HepG2 (cell line): ENCODE results near the gene RNASE12. TPM values are rescaled to one million over a fixed set of nuclear protein-coding genes. Genes with fewer than 3 reads are reported as not detected.

Experiments used
- ESRRA ChIP-seq: sonication (generic); formaldehyde crosslinking; IDR thresholded peaks from 2 replicates; pipeline ENCODE4 v1.5.1; 2020; ENCODE audit warnings: mild to moderate bottlenecking, low read depth, missing genetic modification reagents
- HNF1A ChIP-seq, 2 experiments: sonication (generic) in 1 of 2; formaldehyde crosslinking in 1 of 2; IDR thresholded peaks; 2 replicates each; pipeline versions ENCODE4 v1.4.0 to v1.6.1; 2016 to 2020; ENCODE audit warnings: borderline replicate concordance in 1 of 2, low read depth in 1 of 2, mild to moderate bottlenecking in 1 of 2, missing genetic modification reagents in 1 of 2
- NCOA5 ChIP-seq: sonication (generic); formaldehyde crosslinking; IDR thresholded peaks from 2 replicates; pipeline ENCODE4 v1.4.0; 2020; ENCODE audit warnings: missing genetic modification reagents
- NONO ChIP-seq, 2 experiments: fragments of 450-650 bp in 1 of 2; sonication (generic) in 1 of 2; formaldehyde crosslinking in 1 of 2; IDR thresholded peaks in 1 of 2; conservative IDR thresholded peaks in 1 of 2; 2 replicates each; pipeline versions ENCODE4 v1.6.1 to v1.8.0; 2017 to 2022; ENCODE audit warnings: mild to moderate bottlenecking in 1 of 2, missing genetic modification reagents in 1 of 2, moderate library complexity in 1 of 2
- ONECUT2 ChIP-seq: sonication (generic); formaldehyde crosslinking; IDR thresholded peaks from 2 replicates; pipeline ENCODE4 v1.4.0; 2020; ENCODE audit warnings: missing genetic modification reagents
- RBAK ChIP-seq: sonication (generic); formaldehyde crosslinking; IDR thresholded peaks from 2 replicates; pipeline ENCODE4 v1.5.1; 2020; ENCODE audit warnings: mild to moderate bottlenecking, missing genetic modification reagents
- REXO4 ChIP-seq: sonication (generic); formaldehyde crosslinking; IDR thresholded peaks from 2 replicates; pipeline ENCODE4 v1.8.0; 2022; ENCODE audit warnings: missing genetic modification reagents, mild to moderate bottlenecking, borderline replicate concordance
- SETDB1 ChIP-seq: sonication (generic); formaldehyde crosslinking; IDR thresholded peaks from 2 replicates; pipeline ENCODE4 v1.5.1; 2020; ENCODE audit warnings: missing genetic modification reagents, mild to moderate bottlenecking, borderline replicate concordance
- ZBTB26 ChIP-seq: IDR thresholded peaks from 2 replicates; pipeline ENCODE4 v1.6.1; 2016; ENCODE audit warnings: missing compliant biosample characterization, missing genetic modification reagents, borderline replicate concordance
- ZNF451 ChIP-seq: sonication (generic); formaldehyde crosslinking; IDR thresholded peaks from 2 replicates; pipeline ENCODE4 v1.5.0; 2020; ENCODE audit warnings: mild to moderate bottlenecking, missing genetic modification reagents
- ZNF644 ChIP-seq: IDR thresholded peaks from 2 replicates; pipeline ENCODE4 v1.6.1; 2016; ENCODE audit warnings: low read depth
- ZNF724P ChIP-seq: sonication (generic); formaldehyde crosslinking; IDR thresholded peaks from 2 replicates; pipeline ENCODE4 v1.8.0; 2022; ENCODE audit warnings: missing genetic modification reagents, borderline replicate concordance
- polyA plus RNA-seq, 8 experiments: library from polyadenylated mRNA; depleted of rRNA in 3 of 8; stranded (reverse) in 7 of 8; unstranded in 1 of 8; fragments of >200 nt; fragmentation: Illumina TruSeq in 4 of 8; extraction: Trizol in 4 of 8; gene quantifications; 2 replicates each; pipeline versions ENCODE4 v1.2.1 to v1.2.3, GENCODE V29; 2011 to 2016; ENCODE audit warnings: low read depth in 4 of 8, missing spikeins in 1 of 8, mixed read lengths in 1 of 8; ENCODE audit not compliant: insufficient read depth in 1 of 8
- total RNA-seq, 5 experiments: library from RNA; depleted of rRNA; stranded (reverse); fragments of >200 nt; fragmentation: Illumina TruSeq; extraction: Trizol; gene quantifications; 2 replicates each; pipeline ENCODE4 v1.2.3, GENCODE V29; 2016; ENCODE audit warnings: low read depth in 1 of 5
- TF ChIP-seq, protein P1 (sequence below): sonication (generic); formaldehyde crosslinking; IDR thresholded peaks from 2 replicates; pipeline ENCODE4 v1.4.0; 2020; ENCODE audit warnings: mild to moderate bottlenecking, missing genetic modification reagents
- TF ChIP-seq, protein P2 (sequence below): sonication (generic); IDR thresholded peaks from 2 replicates; pipeline ENCODE4 v1.6.1; 2016; ENCODE audit warnings: low read depth, borderline replicate concordance

The RNASE12 gene
- total and polyA plus RNA-seq, 2 of the 13 experiments (the other 11 are each of a cell fraction or from before 2014, with no cell fraction given) = not detected

DNA sequence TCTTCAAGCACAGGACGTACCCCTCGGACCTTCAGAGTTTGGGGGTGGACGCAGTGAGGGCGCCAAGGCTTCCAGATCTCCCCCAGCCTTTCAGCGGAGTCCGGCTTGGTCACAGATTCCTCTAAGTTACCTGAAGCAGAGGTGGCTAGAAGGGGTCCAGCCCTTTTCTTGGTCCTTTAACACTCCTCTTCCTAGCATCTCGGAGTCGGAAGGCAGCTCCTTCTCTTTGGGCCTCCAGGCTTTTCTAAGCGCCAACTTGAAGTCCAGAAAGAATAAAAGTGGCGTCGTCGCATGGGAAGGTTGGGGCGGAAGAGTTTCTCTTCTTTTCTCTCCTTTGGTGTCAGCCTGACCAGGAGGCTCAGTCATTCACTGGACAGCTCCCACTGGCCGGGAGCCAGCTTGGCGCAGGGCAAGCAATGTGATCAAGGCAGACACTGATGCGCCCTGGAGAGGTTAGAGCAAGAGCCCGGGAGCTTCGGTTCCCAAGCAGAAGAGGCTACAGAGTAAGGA, 40.8 kb upstream of the RNASE12 start (continued):
- no peak for TF ChIP-seq HNF1A (IDR thresholded peaks at IDR 0.05; ENCODE audit: low read depth)
- no peak for TF ChIP-seq HNF1A (CRISPR knock-in tag; IDR thresholded peaks at IDR 0.05; ENCODE audit: borderline replicate concordance)
- TF ChIP-seq SETDB1 (CRISPR knock-in tag) = no peak
- no peak for TF ChIP-seq NCOA5 (CRISPR knock-in tag)
- 0 out of 2 replicates have a peak, but pooled peaks have one; percentile 30 for TF ChIP-seq ESRRA
- no peak for TF ChIP-seq ZNF724P (CRISPR knock-in tag)
- TF ChIP-seq, protein P1, sequence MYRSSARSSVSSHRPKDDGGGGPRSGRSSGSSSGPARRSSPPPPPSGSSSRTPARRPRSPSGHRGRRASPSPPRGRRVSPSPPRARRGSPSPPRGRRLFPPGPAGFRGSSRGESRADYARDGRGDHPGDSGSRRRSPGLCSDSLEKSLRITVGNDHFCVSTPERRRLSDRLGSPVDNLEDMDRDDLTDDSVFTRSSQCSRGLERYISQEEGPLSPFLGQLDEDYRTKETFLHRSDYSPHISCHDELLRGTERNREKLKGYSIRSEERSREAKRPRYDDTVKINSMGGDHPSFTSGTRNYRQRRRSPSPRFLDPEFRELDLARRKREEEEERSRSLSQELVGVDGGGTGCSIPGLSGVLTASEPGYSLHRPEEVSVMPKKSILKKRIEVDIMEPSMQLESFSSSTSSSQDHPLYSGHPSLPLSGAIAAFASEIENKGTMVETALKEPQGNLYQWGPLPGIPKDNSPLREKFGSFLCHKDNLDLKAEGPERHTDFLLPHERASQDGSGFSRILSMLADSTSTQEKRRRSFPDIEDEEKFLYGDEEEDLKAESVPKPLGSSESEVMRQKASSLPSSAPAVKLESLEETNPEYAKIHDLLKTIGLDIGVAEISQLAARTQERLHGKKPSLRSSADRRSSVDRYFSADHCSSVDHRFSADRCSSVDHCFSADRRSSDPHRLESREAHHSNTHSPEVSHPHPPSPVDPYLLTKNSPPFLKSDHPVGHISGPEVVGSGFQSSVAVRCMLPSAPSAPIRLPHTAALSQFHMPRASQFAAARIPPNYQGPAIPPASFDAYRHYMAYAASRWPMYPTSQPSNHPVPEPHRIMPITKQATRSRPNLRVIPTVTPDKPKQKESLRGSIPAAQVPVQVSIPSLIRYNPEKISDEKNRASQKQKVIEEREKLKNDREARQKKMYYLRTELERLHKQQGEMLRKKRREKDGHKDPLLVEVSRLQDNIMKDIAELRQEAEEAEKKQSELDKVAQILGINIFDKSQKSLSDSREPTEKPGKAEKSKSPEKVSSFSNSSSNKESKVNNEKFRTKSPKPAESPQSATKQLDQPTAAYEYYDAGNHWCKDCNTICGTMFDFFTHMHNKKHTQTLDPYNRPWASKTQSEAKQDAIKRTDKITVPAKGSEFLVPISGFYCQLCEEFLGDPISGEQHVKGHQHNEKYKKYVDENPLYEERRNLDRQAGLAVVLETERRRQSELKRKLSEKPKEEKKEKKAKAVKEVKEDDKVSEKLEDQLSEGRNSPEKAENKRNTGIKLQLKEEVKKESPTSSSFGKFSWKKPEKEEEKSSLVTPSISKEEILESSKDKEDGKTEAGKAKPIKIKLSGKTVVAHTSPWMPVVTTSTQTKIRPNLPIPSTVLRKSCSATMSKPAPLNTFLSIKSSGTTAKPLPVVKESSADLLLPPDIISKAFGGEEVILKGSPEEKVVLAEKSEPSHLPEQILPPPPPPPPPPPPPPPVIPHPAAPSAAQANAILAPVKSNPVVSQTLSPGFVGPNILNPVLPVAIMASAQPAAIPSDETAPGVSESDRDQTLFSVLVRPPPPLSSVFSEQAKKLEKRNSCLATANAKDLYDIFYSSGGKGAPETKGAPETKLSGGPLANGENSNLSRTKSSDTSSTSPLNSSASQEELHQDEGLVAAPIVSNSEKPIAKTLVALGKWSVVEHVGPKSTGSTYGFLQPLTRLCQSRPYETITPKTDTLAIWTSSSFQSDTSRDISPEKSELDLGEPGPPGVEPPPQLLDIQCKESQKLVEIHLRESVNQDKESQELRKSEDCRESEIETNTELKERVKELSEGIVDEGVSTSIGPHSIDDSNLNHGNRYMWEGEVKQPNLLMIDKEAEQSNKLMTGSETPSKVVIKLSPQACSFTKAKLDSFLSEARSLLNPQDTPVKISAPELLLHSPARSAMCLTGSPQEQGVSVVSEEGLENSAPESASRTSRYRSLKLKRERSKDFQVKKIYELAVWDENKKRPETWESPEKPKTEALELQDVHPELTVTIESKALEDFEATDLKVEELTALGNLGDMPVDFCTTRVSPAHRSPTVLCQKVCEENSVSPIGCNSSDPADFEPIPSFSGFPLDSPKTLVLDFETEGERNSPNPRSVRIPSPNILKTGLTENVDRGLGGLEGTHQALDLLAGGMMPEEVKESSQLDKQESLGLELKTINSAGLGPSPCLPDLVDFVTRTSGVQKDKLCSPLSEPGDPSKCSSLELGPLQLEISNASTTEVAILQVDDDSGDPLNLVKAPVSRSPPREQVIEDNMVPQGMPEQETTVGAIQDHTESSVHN = no peak
- TF ChIP-seq ZBTB26 (CRISPR knock-in tag) = no peak
- TF ChIP-seq ZNF451 (CRISPR knock-in tag) = no peak
- TF ChIP-seq RBAK (CRISPR knock-in tag) = no peak
- no peak; the same call in 1 of the 2 replicates for TF ChIP-seq ZNF644 (CRISPR knock-in tag)
- TF ChIP-seq NONO (IDR thresholded peaks at IDR 0.05) = no peak
- no peak for TF ChIP-seq NONO (CRISPR knock-in tag; conservative IDR thresholded peaks at IDR 0.05)
- no peak for TF ChIP-seq ONECUT2 (CRISPR knock-in tag)
- TF ChIP-seq, protein P2, sequence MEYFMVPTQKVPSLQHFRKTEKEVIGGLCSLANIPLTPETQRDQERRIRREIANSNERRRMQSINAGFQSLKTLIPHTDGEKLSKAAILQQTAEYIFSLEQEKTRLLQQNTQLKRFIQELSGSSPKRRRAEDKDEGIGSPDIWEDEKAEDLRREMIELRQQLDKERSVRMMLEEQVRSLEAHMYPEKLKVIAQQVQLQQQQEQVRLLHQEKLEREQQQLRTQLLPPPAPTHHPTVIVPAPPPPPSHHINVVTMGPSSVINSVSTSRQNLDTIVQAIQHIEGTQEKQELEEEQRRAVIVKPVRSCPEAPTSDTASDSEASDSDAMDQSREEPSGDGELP = no peak
- TF ChIP-seq REXO4 = no peak
